H1 (cell line): Measurements from ENCODE around the gene SLC9A5. TPM values are rescaled to one million over a fixed set of nuclear protein-coding genes. Genes with fewer than 3 reads are reported as not detected.

Experiments
- CTCF ChIA-PET: fragments of 300-600 bp; sonication (Branson Sonifier 250); formaldehyde crosslinking; loops from one replicate; lab custom pipeline; 2021; ENCODE audit not compliant: partially characterized antibody; lab: Charles Lee
- POLR2A ChIA-PET: fragments of 300-600 bp; sonication (Branson Sonifier 250); formaldehyde crosslinking; loops from one replicate; lab custom pipeline; 2021; ENCODE audit warnings: inconsistent platforms; ENCODE audit not compliant: partially characterized antibody; lab: Charles Lee
- DNase-seq, 2 experiments: peaks; one replicate each; pipeline versions ENCODE4 v3.0.0 to v3.0.0-alpha.2; 2010 to 2022; ENCODE audit warnings: low spot score in 2 of 2, low read depth in 1 of 2, mixed read lengths in 1 of 2
- FAIRE-seq: peaks from 2 replicates; lab custom pipeline; 2011; peaks lifted over from hg19 to GRCh38; lab: Jason Lieb, UNC
- H2AFZ ChIP-seq: 2 replicates; pipeline ENCODE4 v1.8.1; 2012; ENCODE audit warnings: low read length, inconsistent platforms
- H2AK5ac ChIP-seq: 2 replicates; pipeline ENCODE4 v1.6.1; 2013; ENCODE audit warnings: low read depth, low read length
- H2BK120ac ChIP-seq: replicated peaks from 2 replicates; pipeline ENCODE3; 2013; ENCODE audit warnings: low read depth, low read length, inconsistent platforms
- H2BK12ac ChIP-seq: 2 replicates; pipeline ENCODE4 v1.6.1; 2013; ENCODE audit warnings: low read depth, low read length
- H2BK15ac ChIP-seq: 2 replicates; pipeline ENCODE4 v1.6.1; 2013; ENCODE audit warnings: low read length
- H2BK20ac ChIP-seq: 2 replicates; pipeline ENCODE4 v1.6.1; 2013; ENCODE audit warnings: low read length
- H2BK5ac ChIP-seq: 2 replicates; pipeline ENCODE4 v1.6.1; 2013; ENCODE audit warnings: low read depth, low read length
- H3K14ac ChIP-seq: 2 replicates; pipeline ENCODE4 v1.6.1; 2013; ENCODE audit warnings: inconsistent platforms; ENCODE audit not compliant: insufficient read length
- H3K18ac ChIP-seq: 2 replicates; pipeline ENCODE4 v1.6.1; 2013; ENCODE audit warnings: low read length; ENCODE audit errors: extremely low read depth
- H3K23ac ChIP-seq: 2 replicates; pipeline ENCODE4 v1.6.1; 2013; ENCODE audit warnings: inconsistent platforms; ENCODE audit not compliant: insufficient read length
- H3K23me2 ChIP-seq: 2 replicates; pipeline ENCODE4 v1.6.1; 2013; ENCODE audit warnings: low read depth, low read length
- H3K27ac ChIP-seq: 2 replicates; pipeline ENCODE4 v1.6.1; 2011; ENCODE audit warnings: low read depth, low read length, inconsistent platforms
- H3K27me3 ChIP-seq, 4 experiments: replicated peaks in 1 of 4; 1 replicate in 1 of 4; 2 replicates in 3 of 4; pipeline versions ENCODE4 v1.6.1 to v1.8.1; 2011 to 2013; ENCODE audit warnings: low read length in 3 of 4, mild to moderate bottlenecking in 3 of 4, inconsistent platforms in 2 of 4, mixed read lengths in 2 of 4, moderate library complexity in 1 of 4; ENCODE audit not compliant: control insufficient read depth in 3 of 4, insufficient read depth in 3 of 4; ENCODE audit errors: extremely low read depth in 1 of 4
- H3K36me3 ChIP-seq, 4 experiments: 2 replicates each; pipeline versions ENCODE4 v1.6.1 to v1.8.1; 2011 to 2013; ENCODE audit warnings: mild to moderate bottlenecking in 4 of 4, low read length in 3 of 4, moderate library complexity in 2 of 4, control low read depth in 1 of 4, inconsistent platforms in 1 of 4; ENCODE audit not compliant: insufficient read depth in 4 of 4, control insufficient read depth in 2 of 4
- H3K4ac ChIP-seq: replicated peaks from 2 replicates; pipeline ENCODE3; 2013; ENCODE audit warnings: low read length, low read depth, mixed read lengths, inconsistent platforms; ENCODE audit not compliant: insufficient read length
- H3K4me1 ChIP-seq, 4 experiments: replicated peaks in 1 of 4; 1 replicate in 1 of 4; 2 replicates in 3 of 4; pipeline versions ENCODE4 v1.6.1 to v1.8.1; 2011 to 2013; ENCODE audit warnings: low read length in 3 of 4, inconsistent platforms in 2 of 4, mixed read lengths in 1 of 4; ENCODE audit not compliant: insufficient read depth in 4 of 4, control insufficient read depth in 3 of 4
- H3K4me2 ChIP-seq, 2 experiments: 2 replicates each; pipeline versions ENCODE4 v1.6.1 to v1.8.1; 2011 to 2013; ENCODE audit warnings: low read depth in 2 of 2, low read length in 2 of 2, control low read depth in 1 of 2, inconsistent platforms in 1 of 2, mild to moderate bottlenecking in 1 of 2; ENCODE audit not compliant: insufficient read depth in 1 of 2
- H3K4me3 ChIP-seq, 4 experiments: fragments of 200-600, 300-600 bp in 1 of 4; sonication (generic), shearing (Covaris generic), sonication (Bioruptor Twin) in 1 of 4; 2 replicates each; pipeline versions ENCODE4 v1.5.1 to v1.8.1; 2011 to 2016; ENCODE audit warnings: low read length in 4 of 4, low read depth in 3 of 4, control low read depth in 2 of 4, inconsistent platforms in 2 of 4, mild to moderate bottlenecking in 2 of 4, mixed read lengths in 1 of 4, moderate library complexity in 1 of 4; ENCODE audit not compliant: insufficient read depth in 2 of 4; ENCODE audit errors: extremely low read depth in 1 of 4
- H3K56ac ChIP-seq: replicated peaks from 2 replicates; pipeline ENCODE3; 2013; ENCODE audit warnings: low read depth, mild to moderate bottlenecking, mixed read lengths, low read length, inconsistent platforms; ENCODE audit not compliant: insufficient read length
- H3K79me1 ChIP-seq: 2 replicates; pipeline ENCODE4 v1.6.1; 2013; ENCODE audit warnings: low read depth, low read length, control low read depth
- H3K79me2 ChIP-seq, 2 experiments: 2 replicates each; pipeline versions ENCODE4 v1.6.1 to v1.8.1; 2012 to 2013; ENCODE audit warnings: low read length in 2 of 2, mild to moderate bottlenecking in 2 of 2, inconsistent platforms in 1 of 2; ENCODE audit not compliant: insufficient read depth in 2 of 2, control insufficient read depth in 1 of 2
- H3K9ac ChIP-seq, 4 experiments: replicated peaks in 1 of 4; 1 replicate in 1 of 4; 2 replicates in 3 of 4; pipeline versions ENCODE4 v1.6.1 to v1.8.1; 2011 to 2013; ENCODE audit warnings: low read depth in 3 of 4, low read length in 3 of 4, control low read depth in 2 of 4, mild to moderate bottlenecking in 2 of 4, moderate library complexity in 2 of 4, inconsistent platforms in 1 of 4; ENCODE audit errors: extremely low read depth in 1 of 4
- H3K9me3 ChIP-seq, 2 experiments: 2 replicates each; pipeline versions ENCODE4 v1.6.1 to v1.8.1; 2012 to 2013; ENCODE audit warnings: mild to moderate bottlenecking in 2 of 2, moderate library complexity in 2 of 2, control low read depth in 1 of 2, inconsistent platforms in 1 of 2, low read depth in 1 of 2, low read length in 1 of 2, mixed read lengths in 1 of 2; ENCODE audit not compliant: insufficient read depth in 2 of 2
- H4K20me1 ChIP-seq, 2 experiments: replicated peaks in 1 of 2; 2 replicates each; pipeline versions ENCODE3 to v1.8.1; 2011 to 2013; ENCODE audit warnings: inconsistent platforms in 2 of 2, low read length in 2 of 2, mild to moderate bottlenecking in 1 of 2; ENCODE audit not compliant: insufficient read depth in 2 of 2, control insufficient read depth in 1 of 2
- H4K5ac ChIP-seq: 2 replicates; pipeline ENCODE4 v1.6.1; 2013; ENCODE audit warnings: low read length, low read depth, mixed read lengths, inconsistent platforms; ENCODE audit not compliant: insufficient read length
- H4K8ac ChIP-seq: 2 replicates; pipeline ENCODE4 v1.8.0; 2013; ENCODE audit warnings: mild to moderate bottlenecking, moderate library complexity, low read length, inconsistent platforms; ENCODE audit not compliant: insufficient read depth; ENCODE audit errors: extremely low read depth
- H4K91ac ChIP-seq: replicated peaks from 2 replicates; pipeline ENCODE3; 2013; ENCODE audit warnings: low read length, mixed read lengths, inconsistent platforms; ENCODE audit not compliant: insufficient read length
- BACH1 ChIP-seq: IDR thresholded peaks from 2 replicates; pipeline ENCODE4 v1.6.1; 2012; ENCODE audit warnings: low read length, improper control_type of control experiment
- CBX5 ChIP-seq: fragments of 300-800, 300-1000 bp; sonication (generic); IDR thresholded peaks from 2 replicates; pipeline ENCODE4 v1.7.1; 2016; ENCODE audit warnings: antibody characterized with exemption, low read length, low read depth
- CBX8 ChIP-seq: fragments of 300-800, 300-1000 bp; sonication (generic); IDR thresholded peaks from 2 replicates; pipeline ENCODE4 v1.7.1; 2016; ENCODE audit warnings: low read depth, low read length, borderline replicate concordance
- CREB1 ChIP-seq: IDR thresholded peaks from 2 replicates; pipeline ENCODE4 v1.6.1; 2012; ENCODE audit warnings: inconsistent platforms
- JUN ChIP-seq: IDR thresholded peaks from 2 replicates; pipeline ENCODE4 v1.6.1; 2011; ENCODE audit warnings: low read depth, mild to moderate bottlenecking, improper control_type of control experiment, low read length
- JUND ChIP-seq: IDR thresholded peaks from 2 replicates; pipeline ENCODE4 v1.6.1; 2011; ENCODE audit warnings: mild to moderate bottlenecking, improper control_type of control experiment, low read length
- RBBP5 ChIP-seq: IDR thresholded peaks from 2 replicates; pipeline ENCODE4 v1.7.1; 2012; ENCODE audit warnings: low read depth, mild to moderate bottlenecking, inconsistent platforms, low read length, moderate library complexity, borderline replicate concordance
- RXRA ChIP-seq: IDR thresholded peaks from 2 replicates; pipeline ENCODE4 v1.6.1; 2011; ENCODE audit warnings: low read depth, mild to moderate bottlenecking, low read length, moderate library complexity; ENCODE audit not compliant: insufficient read depth
- TAF1 ChIP-seq: IDR thresholded peaks from 2 replicates; pipeline ENCODE4 v1.6.1; 2011; ENCODE audit warnings: mild to moderate bottlenecking, low read depth, low read length
- TEAD4 ChIP-seq: IDR thresholded peaks from 2 replicates; pipeline ENCODE4 v1.6.1; 2012; ENCODE audit warnings: low read depth, low read length, inconsistent platforms, mixed read lengths
- WGBS, 2 experiments: shearing (Covaris generic) in 1 of 2; methylation state at CpG; one replicate each; pipeline versions ENCODE4 v1.1.6 to v1.1.7; 2013 to 2015; ENCODE audit warnings: low lambda C conversion rate in 2 of 2, mixed read lengths in 2 of 2, inconsistent platforms in 1 of 2, low coverage in 1 of 2, missing lambda C conversion rate in 1 of 2; ENCODE audit not compliant: insufficient replicate concordance in 2 of 2, insufficient coverage in 1 of 2, insufficient read length in 1 of 2; ENCODE audit errors: extremely low coverage in 1 of 2, missing lambda C conversion rate in 1 of 2; 5-methylcytosine and 5-hydroxymethylcytosine counted together
- polyA plus RNA-seq, 7 experiments: library from polyadenylated mRNA; depleted of rRNA in 3 of 7; stranded (reverse) in 5 of 7; unstranded in 2 of 7; fragments of >200 nt in 5 of 7; fragments of 200-250 nt in 2 of 7; gene quantifications; 1 replicate in 5 of 7; 2 replicates in 1 of 7; 4 replicates in 1 of 7; pipeline versions ENCODE4 v1.2.1 to v1.2.3, GENCODE V29; 2011 to 2013; ENCODE audit warnings: missing spikeins in 2 of 7, mixed read lengths in 2 of 7
- total RNA-seq: library from RNA; stranded (reverse); fragmentation: NEBNext Ultra II Directional; extraction: Animal tissue kit (Norgen Biotek cat#: 25700); gene quantifications from 2 replicates; pipeline ENCODE4 v1.2.1, GENCODE V29; 2021
- TF ChIP-seq, protein P1 (sequence below): IDR thresholded peaks from 2 replicates; pipeline ENCODE4 v1.6.1; 2011; ENCODE audit warnings: low read depth, mild to moderate bottlenecking, low read length; ENCODE audit not compliant: insufficient read depth
- TF ChIP-seq, protein P2 (sequence below): IDR thresholded peaks from 2 replicates; pipeline ENCODE4 v1.6.1; 2011; ENCODE audit warnings: low read length, improper control_type of control experiment

SLC9A5 gene
- total and polyA plus RNA-seq, 2 of the 8 experiments (the other 6 are each of a cell fraction or from before 2014, with no cell fraction given), result 7.9 to 8.6 TPM

DNA sequence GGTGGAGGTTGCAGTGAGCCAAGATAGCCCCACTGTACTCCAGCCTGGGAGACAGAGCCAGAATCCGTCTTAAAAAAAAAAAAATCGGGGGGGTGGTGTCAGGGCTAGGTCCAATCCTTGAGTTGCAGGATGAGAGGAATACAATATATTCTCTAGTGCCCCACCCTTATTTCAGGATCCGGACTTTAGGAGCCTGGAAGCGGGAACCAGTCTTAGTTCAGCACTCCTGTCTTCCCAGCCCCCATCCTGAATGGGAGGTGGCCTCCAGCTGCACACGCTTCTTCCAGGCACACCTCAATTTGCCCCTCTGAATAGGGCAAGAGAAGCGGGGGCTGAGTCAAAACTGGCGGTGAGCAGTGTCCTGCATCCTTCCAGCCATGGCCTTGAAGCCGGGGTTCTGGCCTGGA, 3.1 kb upstream of the SLC9A5 start:
- Histone ChIP-seq H3K18ac (peak overlapping the region; percentile 89), H4K91ac (peak overlapping the region; percentile 85), H2AFZ (no peak overlapping the region), H3K4ac (peak overlapping the region; percentile 47), H2BK20ac (no peak overlapping the region), H4K8ac (peak overlapping the region; percentile 75), H3K4me3 (peak overlapping the region; percentile 67 to 87 (median 70)), H4K5ac (peak overlapping the region; percentile 82), H3K23me2 (peaks cover 12% of the 10 kb centered on the region; the same call in 1 of the 2 replicates), H3K27ac (peak overlapping the region; percentile 85), H2BK15ac (no peak overlapping the region), H3K36me3 (no peaks in the 10 kb centered on the region), H3K79me2 (peaks cover 0 to 21% of the 10 kb centered on the region in 2 experiments; a peak in 2 of 4 replicates), H3K27me3 (peaks cover 0 to 21% (median 13%) of the 10 kb centered on the region in 4 experiments; a peak in 5 of 7 replicates), H3K14ac (no peak overlapping the region), H2BK12ac (no peak overlapping the region; the same call in 1 of the 2 replicates), H4K20me1 (no peaks in the 10 kb centered on the region), H3K9ac (peak overlapping the region in 3 of 4 experiments; percentile 52 to 56 (median 55); a peak in 5 of 7 replicates), H2BK120ac (no peak overlapping the region), H3K23ac (no peak overlapping the region), H3K79me1 (peaks cover 16% of the 10 kb centered on the region), H2BK5ac (peak overlapping the region; percentile 96), H2AK5ac (no peak overlapping the region), H3K9me3 (no peaks in the 10 kb centered on the region), H3K4me1 (peaks cover 16 to 37% (median 17%) of the 10 kb centered on the region in 4 experiments), H3K4me2 (peak overlapping the region; percentile 92 to 95), H3K56ac (no peak overlapping the region)
- peak; percentile 30; the same call in 1 of the 2 replicates for TF ChIP-seq TAF1
- TF ChIP-seq CBX8, result no peak
- TF ChIP-seq CREB1, result no peak
- TF ChIP-seq CBX5, result no peak
- no peak for TF ChIP-seq RXRA
- no peak for TF ChIP-seq JUND
- TF ChIP-seq RBBP5, result no peak
- TF ChIP-seq TEAD4, result no peak
- TF ChIP-seq, protein P1, sequence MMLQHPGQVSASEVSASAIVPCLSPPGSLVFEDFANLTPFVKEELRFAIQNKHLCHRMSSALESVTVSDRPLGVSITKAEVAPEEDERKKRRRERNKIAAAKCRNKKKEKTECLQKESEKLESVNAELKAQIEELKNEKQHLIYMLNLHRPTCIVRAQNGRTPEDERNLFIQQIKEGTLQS, result peak; percentile 52; the same call in 1 of the 2 replicates
- TF ChIP-seq, protein P2, sequence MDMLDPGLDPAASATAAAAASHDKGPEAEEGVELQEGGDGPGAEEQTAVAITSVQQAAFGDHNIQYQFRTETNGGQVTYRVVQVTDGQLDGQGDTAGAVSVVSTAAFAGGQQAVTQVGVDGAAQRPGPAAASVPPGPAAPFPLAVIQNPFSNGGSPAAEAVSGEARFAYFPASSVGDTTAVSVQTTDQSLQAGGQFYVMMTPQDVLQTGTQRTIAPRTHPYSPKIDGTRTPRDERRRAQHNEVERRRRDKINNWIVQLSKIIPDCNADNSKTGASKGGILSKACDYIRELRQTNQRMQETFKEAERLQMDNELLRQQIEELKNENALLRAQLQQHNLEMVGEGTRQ, result peak; percentile 72
- no peak for TF ChIP-seq JUN
- TF ChIP-seq BACH1, result no peak
- ChIA-PET CTCF (interaction anchor here (0.6 to 2.0 kb wide), 19 partner anchors 10 to 181 kb away, joined by 3 to 12 read pairs (median 4); partner anchors contain the start of genes B3GNT9, ELMO3 and TMEM208), POLR2A (interaction anchor here (0.7 to 6.8 kb wide), 13 partner anchors 11 to 180 kb away, joined by 3 to 111 read pairs (median 4); partner anchors contain the start of genes ELMO3, EXOC3L1 and TMEM208)
- FAIRE-seq (no peak), DNase-seq (no peak)
- WGBS, 2 experiments, result 23% methylated on average over 7 of the region's 8 CpGs; no CpG with 5 or more reads in 1 of the 2 experiments
